ENCODE results near the gene CFAP99. TPM values are rescaled to one million over a fixed set of nuclear protein-coding genes. Genes with fewer than 3 reads are reported as not detected.

CFAP99 gene
- total RNA-seq, 2 donors from 2014 or later = 0.32 to 0.49 TPM

DNA sequence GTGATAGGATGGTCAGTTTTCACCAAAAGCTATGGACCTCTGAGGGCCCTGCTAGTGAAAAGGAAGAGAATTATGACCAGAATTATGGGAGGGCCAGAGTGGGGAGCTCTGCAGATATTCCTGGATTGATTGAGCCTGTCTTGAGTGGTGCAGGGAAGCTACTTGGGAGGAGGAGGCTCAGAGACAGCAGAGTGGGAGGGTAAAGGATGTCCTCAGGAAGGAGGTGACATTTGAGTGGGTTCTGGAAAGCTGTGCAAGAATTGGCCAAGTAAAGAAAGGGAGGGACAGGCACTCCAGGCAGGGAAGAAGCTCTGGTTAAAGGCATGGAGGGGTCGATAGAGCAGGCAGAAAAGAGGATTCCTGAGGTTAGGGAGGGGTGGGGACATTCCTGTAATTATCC, 74.2 kb downstream of the CFAP99 start:
- Histone ChIP-seq H3K9me3 (no peaks in the 10 kb centered on the region), H3K4me3 (no peak overlapping the region), H3K9ac (ENCODE audit: low read depth in 2 of 2, low read length in 2 of 2) (no peak overlapping the region), H3K36me3 (peaks cover 13% of the 10 kb centered on the region), H3K27ac (no peak overlapping the region), H3K4me1 (no peaks in the 10 kb centered on the region), H3K27me3 (no peaks in the 10 kb centered on the region)
- DNase-seq = no peak
- TF ChIP-seq, protein P1, sequence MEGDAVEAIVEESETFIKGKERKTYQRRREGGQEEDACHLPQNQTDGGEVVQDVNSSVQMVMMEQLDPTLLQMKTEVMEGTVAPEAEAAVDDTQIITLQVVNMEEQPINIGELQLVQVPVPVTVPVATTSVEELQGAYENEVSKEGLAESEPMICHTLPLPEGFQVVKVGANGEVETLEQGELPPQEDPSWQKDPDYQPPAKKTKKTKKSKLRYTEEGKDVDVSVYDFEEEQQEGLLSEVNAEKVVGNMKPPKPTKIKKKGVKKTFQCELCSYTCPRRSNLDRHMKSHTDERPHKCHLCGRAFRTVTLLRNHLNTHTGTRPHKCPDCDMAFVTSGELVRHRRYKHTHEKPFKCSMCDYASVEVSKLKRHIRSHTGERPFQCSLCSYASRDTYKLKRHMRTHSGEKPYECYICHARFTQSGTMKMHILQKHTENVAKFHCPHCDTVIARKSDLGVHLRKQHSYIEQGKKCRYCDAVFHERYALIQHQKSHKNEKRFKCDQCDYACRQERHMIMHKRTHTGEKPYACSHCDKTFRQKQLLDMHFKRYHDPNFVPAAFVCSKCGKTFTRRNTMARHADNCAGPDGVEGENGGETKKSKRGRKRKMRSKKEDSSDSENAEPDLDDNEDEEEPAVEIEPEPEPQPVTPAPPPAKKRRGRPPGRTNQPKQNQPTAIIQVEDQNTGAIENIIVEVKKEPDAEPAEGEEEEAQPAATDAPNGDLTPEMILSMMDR (IDR thresholded peaks at IDR 0.05) = no peak
- intact Hi-C loops (cut with DNase I) = no loop called here

DNA sequence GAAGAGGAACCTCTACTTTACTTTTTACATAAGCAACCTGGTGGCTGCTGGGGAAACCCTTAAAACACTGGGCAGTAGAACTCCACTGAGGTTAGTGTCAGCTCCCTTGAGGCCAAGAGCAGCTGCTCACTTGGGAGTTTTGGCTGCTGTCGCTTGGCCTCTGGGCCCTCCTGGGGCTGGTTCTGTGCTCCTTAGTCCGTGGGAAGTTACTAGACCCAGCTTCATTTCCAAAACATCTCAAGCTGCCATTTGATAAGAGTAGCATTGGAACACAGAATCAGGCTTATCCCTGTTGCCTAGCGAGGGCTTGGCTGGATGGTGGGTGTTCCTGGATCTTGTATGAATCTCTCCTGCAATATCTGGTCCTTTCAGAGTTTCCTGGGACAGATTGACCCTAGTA, 76.2 kb downstream of the CFAP99 start:
- DNase-seq = no peak
- Histone ChIP-seq H3K9ac (ENCODE audit: low read depth in 2 of 2, low read length in 2 of 2) (peak overlapping the region in 1 of 2 donors; percentile 26), H3K9me3 (no peaks in the 10 kb centered on the region), H3K4me3 (no peak overlapping the region), H3K36me3 (peaks cover 30% of the 10 kb centered on the region), H3K27me3 (no peaks in the 10 kb centered on the region), H3K4me1 (no peaks in the 10 kb centered on the region), H3K27ac (no peak overlapping the region)
- TF ChIP-seq, protein P1 (IDR thresholded peaks at IDR 0.05) = no peak
- intact Hi-C loops (cut with DNase I) = no loop called here

DNA sequence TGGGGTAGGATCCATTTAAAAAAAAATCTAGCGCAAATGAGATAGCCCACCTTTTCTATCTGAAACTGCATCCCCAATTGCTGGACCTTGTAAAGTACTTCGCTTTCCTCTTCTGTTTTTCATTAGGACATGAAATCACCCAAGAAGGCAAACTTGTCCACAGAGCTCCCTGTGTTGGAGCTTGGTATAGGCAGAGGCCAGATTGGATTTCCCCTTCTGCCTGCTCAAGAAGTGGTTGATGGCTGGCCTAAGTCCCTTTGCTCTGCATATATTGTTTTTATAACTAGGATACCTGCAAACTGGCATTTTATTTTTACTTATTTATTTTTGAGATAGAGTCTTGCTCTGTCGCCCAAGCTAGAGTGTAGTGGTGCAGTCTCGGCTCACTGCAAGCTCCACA, 78.6 kb downstream of the CFAP99 start:
- TF ChIP-seq, protein P1 (IDR thresholded peaks at IDR 0.05) = no peak
- Histone ChIP-seq H3K27ac (no peak overlapping the region), H3K4me3 (no peak overlapping the region), H3K9me3 (no peaks in the 10 kb centered on the region), H3K36me3 (peaks cover 33% of the 10 kb centered on the region), H3K9ac (ENCODE audit: low read depth in 2 of 2, low read length in 2 of 2) (no peak overlapping the region), H3K27me3 (no peaks in the 10 kb centered on the region), H3K4me1 (no peaks in the 10 kb centered on the region)
- intact Hi-C loops (cut with DNase I) = no loop called here
- DNase-seq = no peak

DNA sequence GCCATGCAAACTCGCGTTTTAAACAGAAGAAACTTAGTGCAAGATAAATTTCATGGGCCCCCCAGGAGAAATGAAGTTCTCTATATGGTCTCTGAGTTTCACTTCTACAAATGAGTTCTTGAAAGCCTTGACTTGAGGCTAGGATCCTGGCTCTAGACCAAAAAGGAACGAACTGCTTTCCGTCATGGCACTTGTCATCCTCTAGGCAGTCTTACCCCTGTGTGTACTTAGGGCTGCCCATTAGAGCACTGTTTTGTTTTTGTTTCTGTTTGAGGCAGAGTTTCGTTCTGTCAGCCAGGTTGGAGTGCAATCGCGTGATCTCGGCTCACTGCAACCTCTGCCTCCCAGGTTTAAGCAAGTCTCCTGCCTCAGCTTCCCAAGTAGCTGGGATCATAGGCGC, 79.2 kb downstream of the CFAP99 start:
- Histone ChIP-seq H3K4me3 (no peak overlapping the region), H3K36me3 (peaks cover 31% of the 10 kb centered on the region), H3K9me3 (no peaks in the 10 kb centered on the region), H3K4me1 (no peaks in the 10 kb centered on the region), H3K9ac (ENCODE audit: low read depth in 2 of 2, low read length in 2 of 2) (peak overlapping the region in 1 of 2 donors; percentile 3), H3K27me3 (no peaks in the 10 kb centered on the region), H3K27ac (no peak overlapping the region)
- TF ChIP-seq, protein P1 (IDR thresholded peaks at IDR 0.05) = no peak
- intact Hi-C loops (cut with DNase I) = no loop called here
- no peak for DNase-seq

DNA sequence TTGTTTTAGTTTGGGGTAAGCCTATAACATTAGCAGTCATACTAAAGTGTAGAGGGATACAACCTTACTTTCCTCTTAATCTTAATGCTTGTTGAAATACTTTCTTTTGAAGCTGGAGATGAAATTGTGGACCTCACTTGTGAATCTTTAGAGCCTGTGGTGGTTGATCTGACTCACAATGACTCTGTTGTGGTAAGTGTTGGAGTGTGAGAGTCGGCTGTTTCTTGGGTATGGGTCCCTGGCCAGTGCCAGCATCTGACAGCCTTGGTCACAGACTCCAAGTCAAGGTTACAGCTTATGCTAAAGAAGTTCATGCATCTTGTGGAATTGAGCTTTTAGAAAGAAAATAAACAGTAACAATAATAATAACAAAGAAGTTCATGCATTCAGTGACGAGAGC, 81.8 kb downstream of the CFAP99 start:
- Histone ChIP-seq H3K9me3 (no peaks in the 10 kb centered on the region), H3K4me3 (no peak overlapping the region), H3K9ac (ENCODE audit: low read depth in 2 of 2, low read length in 2 of 2) (no peak overlapping the region), H3K36me3 (peaks cover 31% of the 10 kb centered on the region), H3K27me3 (no peaks in the 10 kb centered on the region), H3K27ac (no peak overlapping the region), H3K4me1 (no peaks in the 10 kb centered on the region)
- DNase-seq = no peak
- intact Hi-C loops (cut with DNase I) = no loop called here
- TF ChIP-seq, protein P1 (IDR thresholded peaks at IDR 0.05) = no peak

All from colonic mucosa (tissue), 4 donors.